GM06990 (cell line): Measurements from ENCODE around the gene JSRP1.
A peak's percentile ranks its signal among the peaks of the same experiment; 100 is the strongest.

ENCODE experiments used
- DNase-seq: peaks from one replicate; pipeline ENCODE4 v3.0.0-alpha.2; 2011; ENCODE audit not compliant: insufficient read length; ENCODE audit errors: extremely low read depth
- H3K27me3 ChIP-seq: replicated peaks from 2 replicates; pipeline ENCODE4 v1.6.0; 2011; ENCODE audit warnings: low read length; ENCODE audit not compliant: control insufficient read depth, insufficient read depth
- H3K36me3 ChIP-seq: 2 replicates; pipeline ENCODE4 v1.5.1; 2011; ENCODE audit warnings: low read length; ENCODE audit not compliant: control insufficient read depth, insufficient read depth
- H3K4me3 ChIP-seq: replicated peaks from 2 replicates; pipeline ENCODE4 v1.5.1; 2011; ENCODE audit warnings: low read depth, mild to moderate bottlenecking, control low read depth, low read length
- CTCF ChIP-seq: IDR thresholded peaks from 2 replicates; pipeline ENCODE4 v1.5.1; 2011; ENCODE audit warnings: low read length, control low read depth, mild to moderate bottlenecking, inconsistent platforms; ENCODE audit not compliant: insufficient read depth, poor library complexity, severe bottlenecking

Gene JSRP1

DNA sequence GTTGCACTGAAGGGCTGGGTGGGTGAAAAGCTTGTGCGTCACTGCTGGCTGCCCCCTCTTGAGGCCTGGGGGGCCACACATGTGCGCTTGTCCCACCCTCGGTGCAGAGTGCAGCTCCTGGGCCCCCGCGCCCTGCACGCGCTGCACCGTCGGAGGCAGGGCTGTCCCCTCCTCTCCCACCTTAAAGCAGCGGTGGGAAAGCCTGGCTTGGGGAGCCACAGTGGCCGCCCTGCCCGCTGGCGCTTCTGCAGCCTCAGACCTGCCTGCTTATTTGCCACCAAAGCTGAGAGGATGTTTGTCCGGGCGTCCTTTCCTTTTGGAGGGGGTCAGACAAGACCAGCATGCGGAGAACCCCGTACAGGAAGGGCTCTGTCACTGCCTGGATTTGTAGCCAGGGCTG is 46.8 kb downstream of the JSRP1 start:
- H3K36me3 ChIP-seq: peaks cover 48% of the 10 kb centered on the region
- no peaks in the 10 kb centered on the region for H3K27me3 ChIP-seq
- no peak overlapping the region for H3K4me3 ChIP-seq
- no peak for DNase-seq
- no peak for TF ChIP-seq CTCF

DNA sequence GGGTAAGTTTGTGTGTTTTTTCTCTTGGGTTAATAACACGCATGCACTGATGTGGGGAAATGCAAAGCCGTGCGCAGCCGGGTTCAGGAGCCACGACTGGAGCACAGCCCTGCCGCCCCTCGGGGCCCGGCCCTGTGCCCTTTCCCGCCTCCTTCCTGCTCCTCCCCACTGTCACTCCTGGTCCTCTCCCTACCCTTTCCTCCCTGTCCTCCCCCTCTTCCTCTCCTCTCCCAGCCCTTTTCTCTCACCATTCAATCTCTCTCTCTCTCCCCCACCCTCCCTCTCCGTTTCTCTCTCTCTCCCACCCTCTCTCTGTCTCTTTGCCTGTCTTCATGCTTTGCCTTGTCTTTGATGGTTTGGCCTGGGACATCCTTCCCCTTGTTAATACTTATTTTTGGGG is 47.2 kb downstream of the JSRP1 start:
- Histone ChIP-seq H3K4me3 (no peak overlapping the region), H3K36me3 (peaks cover 48% of the 10 kb centered on the region), H3K27me3 (no peaks in the 10 kb centered on the region)
- no peak for TF ChIP-seq CTCF
- DNase-seq: no peak

DNA sequence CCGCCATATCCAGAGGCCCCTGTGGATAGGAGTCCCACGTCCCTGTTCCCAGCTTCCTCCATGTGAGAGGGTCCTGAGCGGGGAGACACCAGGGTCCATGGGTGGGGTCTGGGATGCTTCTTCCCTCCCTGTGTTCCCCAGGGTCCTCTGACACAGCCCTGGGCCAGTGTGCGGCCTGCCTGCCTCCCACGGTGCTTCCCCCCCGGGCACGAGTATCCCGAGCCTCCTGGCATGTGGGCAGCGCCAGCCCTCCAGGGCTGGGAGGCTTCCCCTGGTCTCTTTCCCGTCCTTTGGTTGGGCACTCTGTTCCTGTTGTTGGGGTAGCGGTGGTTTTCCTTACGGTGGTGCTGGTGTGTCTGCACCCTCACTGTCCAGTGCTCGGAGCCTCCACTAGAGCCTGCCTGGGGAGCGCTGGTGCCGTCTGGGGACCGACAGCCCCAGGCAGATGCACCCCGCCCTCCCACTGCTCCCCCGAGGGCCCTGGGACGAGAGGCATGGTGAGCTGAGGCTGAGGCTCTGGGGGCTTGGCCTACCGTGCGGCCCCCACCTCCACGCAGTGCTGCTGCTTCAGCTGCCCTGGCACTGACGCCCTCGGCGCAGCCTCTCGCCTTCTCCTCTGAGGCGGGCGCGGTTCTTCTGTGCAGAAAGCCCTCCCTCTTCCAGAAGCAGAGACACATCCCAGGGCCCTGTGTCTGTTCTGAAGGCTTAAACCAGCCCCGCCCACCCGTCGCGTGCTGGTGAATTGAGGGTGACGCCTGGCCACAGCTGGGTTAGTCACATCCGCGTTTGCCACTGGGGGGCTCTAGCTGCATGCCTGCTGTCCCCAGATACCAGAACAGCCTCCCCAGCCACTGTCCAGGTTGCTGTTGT is 48.0 kb downstream of the JSRP1 start:
- DNase-seq: no peak
- Histone ChIP-seq H3K27me3 (no peaks in the 10 kb centered on the region), H3K4me3 (no peak overlapping the region), H3K36me3 (peaks cover 45% of the 10 kb centered on the region)
- TF ChIP-seq CTCF: peak; percentile 37

- H3K4me3 ChIP-seq: no peak overlapping the region
- peaks cover 47% of the 10 kb centered on the region for H3K36me3 ChIP-seq
- no peak for DNase-seq
- no peaks in the 10 kb centered on the region for H3K27me3 ChIP-seq
- no peak for TF ChIP-seq CTCF
These were observed 49.2 kb downstream of the JSRP1 start for GRCh38 chr19:2207008-2207407.

GRCh38 chr19:2202366-2202765 is 53.9 kb downstream of the JSRP1 start:
- TF ChIP-seq CTCF: no peak
- peaks cover 29% of the 10 kb centered on the region for H3K36me3 ChIP-seq
- no peaks in the 10 kb centered on the region for H3K27me3 ChIP-seq
- no peak for DNase-seq
- H3K4me3 ChIP-seq: no peak overlapping the region
